Keratinocyte (primary cell): ENCODE results near the gene NSG2.

Experiments
- CTCF ChIP-seq, 3 experiments: IDR thresholded peaks in 1 of 3; conservative IDR thresholded peaks in 1 of 3; optimal IDR thresholded peaks in 1 of 3; 2 replicates in 2 of 3; 3 replicates in 1 of 3; pipeline versions ENCODE3 to v1.5.1; 2011; ENCODE audit warnings: low read length in 3 of 3, mild to moderate bottlenecking in 3 of 3, moderate library complexity in 2 of 3, control low read depth in 1 of 3, inconsistent platforms in 1 of 3; ENCODE audit not compliant: insufficient read depth in 2 of 3; ENCODE audit errors: extremely low read depth in 1 of 3
- EZH2 ChIP-seq: IDR thresholded peaks from one replicate; pipeline ENCODE4 v1.6.1; 2012; ENCODE audit warnings: inconsistent platforms, mild to moderate bottlenecking, low read length, moderate library complexity

GRCh38 chr5:174097486-174098185, 52.1 kb downstream of the NSG2 start:
- TF ChIP-seq CTCF (optimal IDR thresholded peaks at IDR 0.05 in 1 of 3, IDR thresholded peaks at IDR 0.05 in 1 of 3, conservative IDR thresholded peaks at IDR 0.05 in 1 of 3; ENCODE audit: extremely low read depth in 1 of 3, insufficient read depth in 2 of 3, low read length in 3 of 3): no peak
- no peak for TF ChIP-seq EZH2
